Osteocyte (in vitro differentiated cells): ENCODE data around the gene GSTT2. TPM values are rescaled to one million over a fixed set of nuclear protein-coding genes. Genes with fewer than 3 reads are reported as not detected.

Experiments
- DNase-seq: peaks from one replicate; pipeline ENCODE4 v3.0.0; 2021; ENCODE audit warnings: mixed read lengths; ENCODE audit not compliant: unreplicated experiment; ENCODE audit errors: extremely low spot score
- H3K27ac Mint-ChIP-seq: one replicate; pipeline ENCODE4 v1.8.0; 2021; ENCODE audit warnings: mild to moderate bottlenecking, mixed read lengths; ENCODE audit not compliant: unreplicated experiment
- H3K27me3 Mint-ChIP-seq: one replicate; pipeline ENCODE4 v1.8.0; 2021; ENCODE audit warnings: mixed read lengths; ENCODE audit not compliant: unreplicated experiment
- H3K36me3 Mint-ChIP-seq: one replicate; pipeline ENCODE4 v1.8.0; 2021; ENCODE audit warnings: mixed read lengths; ENCODE audit not compliant: unreplicated experiment
- H3K4me1 Mint-ChIP-seq: one replicate; pipeline ENCODE4 v1.8.0; 2021; ENCODE audit warnings: mixed read lengths; ENCODE audit not compliant: unreplicated experiment
- H3K4me3 Mint-ChIP-seq: one replicate; pipeline ENCODE4 v1.8.0; 2021; ENCODE audit warnings: mild to moderate bottlenecking, moderate library complexity, mixed read lengths; ENCODE audit not compliant: unreplicated experiment
- H3K9me3 Mint-ChIP-seq: one replicate; pipeline ENCODE4 v1.8.0; 2021; ENCODE audit warnings: mixed read lengths; ENCODE audit not compliant: unreplicated experiment
- total RNA-seq: library from RNA; stranded (reverse); gene quantifications from 2 replicates; pipeline ENCODE4 v1.2.1, GENCODE V29; 2021
- TF ChIP-seq, protein P1 (sequence below): fragments of 200-600 bp; sonication (generic); IDR thresholded peaks from 2 replicates; pipeline ENCODE4 v1.5.0; 2021; ENCODE audit warnings: antibody characterized with exemption, mild to moderate bottlenecking, moderate library complexity

Gene GSTT2
- total RNA-seq, 1 donor from 2014 or later = not detected

DNA sequence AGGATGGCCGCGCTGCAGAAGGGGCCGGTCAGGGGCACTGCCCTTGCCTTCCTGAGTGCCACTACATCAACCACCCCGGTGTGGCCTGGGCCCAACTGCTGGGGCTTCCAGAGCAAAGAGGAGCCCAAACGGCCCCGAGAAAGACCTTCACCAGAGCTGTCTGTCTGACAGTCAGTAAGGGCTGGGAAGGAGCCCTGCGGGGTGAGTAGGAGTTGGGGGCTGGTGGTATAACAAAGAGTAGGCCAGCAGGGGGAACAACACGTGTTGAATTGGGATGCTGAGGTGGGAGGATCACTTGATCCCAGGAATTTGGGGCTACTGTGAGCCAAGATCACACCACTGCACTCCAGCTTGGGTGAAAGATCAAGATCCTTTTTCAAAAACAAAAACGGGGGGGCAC lies 21.4 kb downstream of the GSTT2 start:
- no peaks in the 10 kb centered on the region for H3K4me1 Mint-ChIP-seq
- H3K4me3 Mint-ChIP-seq = no peak overlapping the region
- H3K27ac Mint-ChIP-seq = no peak overlapping the region
- TF ChIP-seq, protein P1, sequence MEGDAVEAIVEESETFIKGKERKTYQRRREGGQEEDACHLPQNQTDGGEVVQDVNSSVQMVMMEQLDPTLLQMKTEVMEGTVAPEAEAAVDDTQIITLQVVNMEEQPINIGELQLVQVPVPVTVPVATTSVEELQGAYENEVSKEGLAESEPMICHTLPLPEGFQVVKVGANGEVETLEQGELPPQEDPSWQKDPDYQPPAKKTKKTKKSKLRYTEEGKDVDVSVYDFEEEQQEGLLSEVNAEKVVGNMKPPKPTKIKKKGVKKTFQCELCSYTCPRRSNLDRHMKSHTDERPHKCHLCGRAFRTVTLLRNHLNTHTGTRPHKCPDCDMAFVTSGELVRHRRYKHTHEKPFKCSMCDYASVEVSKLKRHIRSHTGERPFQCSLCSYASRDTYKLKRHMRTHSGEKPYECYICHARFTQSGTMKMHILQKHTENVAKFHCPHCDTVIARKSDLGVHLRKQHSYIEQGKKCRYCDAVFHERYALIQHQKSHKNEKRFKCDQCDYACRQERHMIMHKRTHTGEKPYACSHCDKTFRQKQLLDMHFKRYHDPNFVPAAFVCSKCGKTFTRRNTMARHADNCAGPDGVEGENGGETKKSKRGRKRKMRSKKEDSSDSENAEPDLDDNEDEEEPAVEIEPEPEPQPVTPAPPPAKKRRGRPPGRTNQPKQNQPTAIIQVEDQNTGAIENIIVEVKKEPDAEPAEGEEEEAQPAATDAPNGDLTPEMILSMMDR = no peak
- DNase-seq = no peak
- H3K36me3 Mint-ChIP-seq = no peaks in the 10 kb centered on the region
- H3K9me3 Mint-ChIP-seq = no peaks in the 10 kb centered on the region
- H3K27me3 Mint-ChIP-seq = peaks cover 8% of the 10 kb centered on the region

DNA sequence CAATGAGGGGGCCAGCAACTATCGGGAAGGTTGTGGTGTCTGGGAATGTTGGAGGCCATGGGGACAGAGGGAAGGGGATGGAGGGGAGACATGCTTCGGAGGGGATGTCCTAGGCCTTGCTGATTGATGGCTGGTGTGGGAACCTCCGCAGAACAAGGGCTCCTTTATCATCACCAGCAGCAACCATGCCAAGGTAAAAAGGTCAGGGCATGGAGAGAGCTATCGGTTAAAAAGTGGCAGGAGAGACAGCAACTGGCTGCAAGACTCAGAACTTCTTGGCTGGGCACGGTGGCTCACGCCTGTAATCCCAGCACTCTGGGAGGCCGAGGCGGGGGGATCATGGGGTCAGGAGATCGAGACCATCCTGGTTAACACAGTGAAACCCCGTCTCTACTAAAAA lies 22.3 kb downstream of the GSTT2 start:
- no peak overlapping the region for H3K4me3 Mint-ChIP-seq
- H3K9me3 Mint-ChIP-seq = no peaks in the 10 kb centered on the region
- no peaks in the 10 kb centered on the region for H3K4me1 Mint-ChIP-seq
- no peaks in the 10 kb centered on the region for H3K36me3 Mint-ChIP-seq
- TF ChIP-seq, protein P1 = no peak
- no peak overlapping the region for H3K27ac Mint-ChIP-seq
- peaks cover 8% of the 10 kb centered on the region for H3K27me3 Mint-ChIP-seq
- DNase-seq = no peak

DNA sequence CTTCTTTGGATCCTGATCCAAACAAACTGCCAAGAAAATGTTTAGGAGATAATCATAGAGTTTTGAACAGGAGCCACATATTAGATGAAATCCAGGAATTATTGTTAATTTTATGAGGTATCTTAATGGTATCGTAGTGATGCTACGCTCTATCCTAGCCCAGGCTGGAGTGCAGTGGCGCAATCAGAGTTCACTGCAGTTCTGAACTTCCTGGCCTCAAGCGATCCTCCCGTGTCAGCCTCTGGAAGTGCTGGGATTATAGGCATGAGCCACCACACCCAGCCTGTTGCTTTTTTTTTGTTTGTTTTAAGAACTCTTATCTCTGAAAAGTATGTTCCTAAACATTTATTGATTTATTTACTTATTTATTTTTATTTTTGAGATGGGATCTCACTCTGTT lies 22.9 kb downstream of the GSTT2 start:
- Mint-ChIP-seq H3K36me3 (no peaks in the 10 kb centered on the region), H3K9me3 (no peaks in the 10 kb centered on the region), H3K27me3 (peaks cover 4% of the 10 kb centered on the region), H3K27ac (no peak overlapping the region), H3K4me3 (no peak overlapping the region), H3K4me1 (no peaks in the 10 kb centered on the region)
- TF ChIP-seq, protein P1 = no peak
- DNase-seq = no peak

DNA sequence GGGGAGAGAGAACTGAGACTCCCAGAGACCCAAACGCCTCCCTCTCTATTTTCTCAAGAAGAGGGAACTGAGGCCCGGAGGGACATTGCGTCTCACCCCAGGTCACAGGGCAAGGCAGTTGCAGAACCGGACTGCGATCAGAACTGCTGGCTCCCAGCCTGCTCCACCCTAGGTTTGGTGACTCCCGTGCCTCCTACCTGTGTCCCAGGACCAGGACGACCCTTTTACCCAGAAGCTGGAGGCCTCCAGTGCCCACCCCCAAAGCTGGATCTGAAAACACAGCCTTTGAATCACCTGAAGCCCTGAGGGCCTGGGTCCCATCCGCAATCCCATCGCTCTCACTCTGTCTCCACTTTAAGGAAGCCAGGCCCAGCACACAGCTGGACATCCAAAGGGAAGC lies 24.0 kb downstream of the GSTT2 start:
- no peak for DNase-seq
- no peak overlapping the region for H3K27ac Mint-ChIP-seq
- H3K9me3 Mint-ChIP-seq = no peaks in the 10 kb centered on the region
- H3K4me1 Mint-ChIP-seq = no peaks in the 10 kb centered on the region
- no peak overlapping the region for H3K4me3 Mint-ChIP-seq
- H3K36me3 Mint-ChIP-seq = no peaks in the 10 kb centered on the region
- peaks cover 3% of the 10 kb centered on the region for H3K27me3 Mint-ChIP-seq
- TF ChIP-seq, protein P1 = no peak

DNA sequence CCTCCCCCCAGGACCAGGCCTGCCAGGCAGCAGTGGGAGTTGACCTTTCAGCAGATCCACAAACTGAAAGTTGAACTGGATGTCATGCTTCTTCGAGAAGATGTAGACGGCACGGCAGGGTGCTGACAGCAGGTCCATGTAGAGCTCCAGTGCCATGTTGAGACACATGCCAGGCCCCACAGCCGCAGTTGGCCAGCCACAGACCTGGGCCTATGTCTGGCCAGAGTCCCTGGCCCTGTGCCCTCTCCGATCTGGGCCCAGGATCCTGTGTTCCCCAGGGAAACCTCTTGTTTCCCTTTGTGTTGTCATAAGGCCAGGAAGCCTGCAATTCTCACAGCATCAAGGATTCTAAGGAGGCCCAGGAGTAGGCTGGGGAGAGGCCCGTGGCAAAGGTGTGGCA lies 25.3 kb downstream of the GSTT2 start, which contains the start of gene GSTT4:
Gene GSTT4 (minus strand): TSS at position 253 of the 400 bp plus-strand sequence. CDS start 97 bp downstream, at position 156.
- TF ChIP-seq, protein P1 = no peak
- no peaks in the 10 kb centered on the region for H3K9me3 Mint-ChIP-seq
- DNase-seq = no peak
- H3K27me3 Mint-ChIP-seq = peaks cover 3% of the 10 kb centered on the region
- no peak within 1 kb of the TSS for H3K4me3 Mint-ChIP-seq
- H3K36me3 Mint-ChIP-seq = no peaks in the 10 kb centered on the region
- H3K27ac Mint-ChIP-seq = no peak within 1 kb of the TSS
- H3K4me1 Mint-ChIP-seq = no peaks in the 10 kb centered on the region
